ENCODE measurements around the gene ZNF747. TPM values are rescaled to one million over a fixed set of nuclear protein-coding genes. Genes with fewer than 3 reads are reported as not detected.

ZNF747 gene
- total and polyA plus RNA-seq, 10 of the 15 experiments (the other 5 are each of a cell fraction or from before 2014, with no cell fraction given), result 1.0 to 13.0 (median 7.2) TPM

GRCh38 chr16:30518552-30518951 is 16.1 kb downstream of the ZNF747 start:
- SMC1A ChIA-PET (ENCODE audit: uncharacterized antibody, unreplicated experiment), result interaction anchor here (0.9 kb wide), 1 partner anchor 13 kb away, joined by 6 read pairs; no protein-coding TSS in a partner anchor
- H3K4me3 ChIP-seq, result no peak overlapping the region
- DNase-seq (ENCODE audit: low read depth, low spot score) (no peak), FAIRE-seq (no peak), ATAC-seq (no peak)
- H3K27ac ChIP-seq (ENCODE audit: control insufficient read depth, insufficient read depth), result no peak overlapping the region
- H3K36me3 ChIP-seq (ENCODE audit: control insufficient read depth in 2 of 2, insufficient read depth in 2 of 2, low read length in 1 of 2), result peaks cover 19 to 44% of the 10 kb centered on the region in 2 experiments
- H3K79me2 ChIP-seq (ENCODE audit: control insufficient read depth, insufficient read depth, low read length), result no peaks in the 10 kb centered on the region
- no peaks in the 10 kb centered on the region for H3K9me3 ChIP-seq (replicated peaks; ENCODE audit: control insufficient read depth, insufficient read depth, low read length)
- POLR2A ChIA-PET, result interaction anchor here (1.2 to 1.6 kb wide), 2 partner anchors 8 to 9 kb away, joined by 3 to 5 read pairs; no protein-coding TSS in a partner anchor
- in situ Hi-C loops (cut with MboI) (no loop called here), intact Hi-C loops (cut with micrococcal nuclease; ENCODE audit: unreplicated experiment) (no loop called here)
- WGBS (ENCODE audit: insufficient coverage, insufficient replicate concordance, low lambda C conversion rate, missing lambda C conversion rate), result 91% methylated on average over 10 of the region's 10 CpGs
- H3K4me2 ChIP-seq (ENCODE audit: control insufficient read depth, insufficient read depth), result no peak overlapping the region
- H2AFZ ChIP-seq (ENCODE audit: control insufficient read depth, low read depth, low read length), result no peak overlapping the region
- H4K20me1 ChIP-seq (ENCODE audit: control insufficient read depth, insufficient read depth), result no peaks in the 10 kb centered on the region
- no peaks in the 10 kb centered on the region for H3K27me3 ChIP-seq (replicated peaks in 1 of 2; ENCODE audit: control insufficient read depth in 2 of 2, insufficient read depth in 2 of 2, low read length in 1 of 2)
- no peak overlapping the region for H3K9ac ChIP-seq (ENCODE audit: control insufficient read depth, insufficient read depth, low read length)
- BruUV-seq (replicated peaks), result no TSS peak
- H3K4me1 ChIP-seq (ENCODE audit: control insufficient read depth, insufficient read depth, low read length), result no peaks in the 10 kb centered on the region
- CTCF ChIA-PET, result interaction anchor here (1.0 to 1.3 kb wide), 2 partner anchors 17 to 70 kb away, joined by 3 to 4 read pairs; no protein-coding TSS in a partner anchor
- RAD21 ChIA-PET (ENCODE audit: unreplicated experiment), result interaction anchor here (0.6 to 1.4 kb wide), 2 partner anchors 89 to 429 kb away, joined by 3 to 5 read pairs; partner anchors contain the start of gene DCTPP1
- TF ChIP-seq SREBF1 (IDR thresholded peaks at IDR 0.05; ENCODE audit: low read length), result no peak
- no peak for TF ChIP-seq EP300 (IDR thresholded peaks at IDR 0.05; ENCODE audit: borderline replicate concordance in 1 of 2, control insufficient read depth in 1 of 2, low read depth in 2 of 2, low read length in 2 of 2)
- TF ChIP-seq, protein P1, sequence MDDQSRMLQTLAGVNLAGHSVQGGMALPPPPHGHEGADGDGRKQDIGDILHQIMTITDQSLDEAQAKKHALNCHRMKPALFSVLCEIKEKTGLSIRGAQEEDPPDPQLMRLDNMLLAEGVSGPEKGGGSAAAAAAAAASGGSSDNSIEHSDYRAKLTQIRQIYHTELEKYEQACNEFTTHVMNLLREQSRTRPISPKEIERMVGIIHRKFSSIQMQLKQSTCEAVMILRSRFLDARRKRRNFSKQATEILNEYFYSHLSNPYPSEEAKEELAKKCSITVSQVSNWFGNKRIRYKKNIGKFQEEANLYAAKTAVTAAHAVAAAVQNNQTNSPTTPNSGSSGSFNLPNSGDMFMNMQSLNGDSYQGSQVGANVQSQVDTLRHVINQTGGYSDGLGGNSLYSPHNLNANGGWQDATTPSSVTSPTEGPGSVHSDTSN (IDR thresholded peaks at IDR 0.05; ENCODE audit: insufficient replicate concordance, low read depth, low read length), result no peak
- TF ChIP-seq RELA (IDR thresholded peaks at IDR 0.05; ENCODE audit: borderline replicate concordance, partially characterized antibody), result no peak
- TF ChIP-seq, protein P2, sequence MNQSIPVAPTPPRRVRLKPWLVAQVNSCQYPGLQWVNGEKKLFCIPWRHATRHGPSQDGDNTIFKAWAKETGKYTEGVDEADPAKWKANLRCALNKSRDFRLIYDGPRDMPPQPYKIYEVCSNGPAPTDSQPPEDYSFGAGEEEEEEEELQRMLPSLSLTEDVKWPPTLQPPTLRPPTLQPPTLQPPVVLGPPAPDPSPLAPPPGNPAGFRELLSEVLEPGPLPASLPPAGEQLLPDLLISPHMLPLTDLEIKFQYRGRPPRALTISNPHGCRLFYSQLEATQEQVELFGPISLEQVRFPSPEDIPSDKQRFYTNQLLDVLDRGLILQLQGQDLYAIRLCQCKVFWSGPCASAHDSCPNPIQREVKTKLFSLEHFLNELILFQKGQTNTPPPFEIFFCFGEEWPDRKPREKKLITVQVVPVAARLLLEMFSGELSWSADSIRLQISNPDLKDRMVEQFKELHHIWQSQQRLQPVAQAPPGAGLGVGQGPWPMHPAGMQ (IDR thresholded peaks at IDR 0.05; ENCODE audit: borderline replicate concordance), result no peak
- TF ChIP-seq TBL1XR1 (IDR thresholded peaks at IDR 0.05; ENCODE audit: low read depth, low read length), result no peak
- TF ChIP-seq, protein P3, sequence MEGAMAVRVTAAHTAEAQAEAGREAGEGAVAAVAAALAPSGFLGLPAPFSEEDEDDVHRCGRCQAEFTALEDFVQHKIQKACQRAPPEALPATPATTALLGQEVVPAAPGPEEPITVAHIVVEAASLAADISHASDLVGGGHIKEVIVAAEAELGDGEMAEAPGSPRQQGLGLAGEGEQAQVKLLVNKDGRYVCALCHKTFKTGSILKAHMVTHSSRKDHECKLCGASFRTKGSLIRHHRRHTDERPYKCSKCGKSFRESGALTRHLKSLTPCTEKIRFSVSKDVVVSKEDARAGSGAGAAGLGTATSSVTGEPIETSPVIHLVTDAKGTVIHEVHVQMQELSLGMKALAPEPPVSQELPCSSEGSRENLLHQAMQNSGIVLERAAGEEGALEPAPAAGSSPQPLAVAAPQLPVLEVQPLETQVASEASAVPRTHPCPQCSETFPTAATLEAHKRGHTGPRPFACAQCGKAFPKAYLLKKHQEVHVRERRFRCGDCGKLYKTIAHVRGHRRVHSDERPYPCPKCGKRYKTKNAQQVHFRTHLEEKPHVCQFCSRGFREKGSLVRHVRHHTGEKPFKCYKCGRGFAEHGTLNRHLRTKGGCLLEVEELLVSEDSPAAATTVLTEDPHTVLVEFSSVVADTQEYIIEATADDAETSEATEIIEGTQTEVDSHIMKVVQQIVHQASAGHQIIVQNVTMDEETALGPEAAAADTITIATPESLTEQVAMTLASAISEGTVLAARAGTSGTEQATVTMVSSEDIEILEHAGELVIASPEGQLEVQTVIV (IDR thresholded peaks at IDR 0.05; ENCODE audit: borderline replicate concordance, partially characterized antibody), result no peak
- TF ChIP-seq CHD2 (IDR thresholded peaks at IDR 0.05; ENCODE audit: borderline replicate concordance, low read depth, low read length), result no peak
- TF ChIP-seq RB1 (IDR thresholded peaks at IDR 0.05; ENCODE audit: borderline replicate concordance), result no peak
- no peak for TF ChIP-seq PRDM15 (CRISPR knock-in tag; IDR thresholded peaks at IDR 0.05)
- TF ChIP-seq, protein P4, sequence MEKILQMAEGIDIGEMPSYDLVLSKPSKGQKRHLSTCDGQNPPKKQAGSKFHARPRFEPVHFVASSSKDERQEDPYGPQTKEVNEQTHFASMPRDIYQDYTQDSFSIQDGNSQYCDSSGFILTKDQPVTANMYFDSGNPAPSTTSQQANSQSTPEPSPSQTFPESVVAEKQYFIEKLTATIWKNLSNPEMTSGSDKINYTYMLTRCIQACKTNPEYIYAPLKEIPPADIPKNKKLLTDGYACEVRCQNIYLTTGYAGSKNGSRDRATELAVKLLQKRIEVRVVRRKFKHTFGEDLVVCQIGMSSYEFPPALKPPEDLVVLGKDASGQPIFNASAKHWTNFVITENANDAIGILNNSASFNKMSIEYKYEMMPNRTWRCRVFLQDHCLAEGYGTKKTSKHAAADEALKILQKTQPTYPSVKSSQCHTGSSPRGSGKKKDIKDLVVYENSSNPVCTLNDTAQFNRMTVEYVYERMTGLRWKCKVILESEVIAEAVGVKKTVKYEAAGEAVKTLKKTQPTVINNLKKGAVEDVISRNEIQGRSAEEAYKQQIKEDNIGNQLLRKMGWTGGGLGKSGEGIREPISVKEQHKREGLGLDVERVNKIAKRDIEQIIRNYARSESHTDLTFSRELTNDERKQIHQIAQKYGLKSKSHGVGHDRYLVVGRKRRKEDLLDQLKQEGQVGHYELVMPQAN (conservative IDR thresholded peaks at IDR 0.05), result no peak
- no peak for TF ChIP-seq SUZ12 (IDR thresholded peaks at IDR 0.05; ENCODE audit: unreplicated experiment)
